GM18498 (cell line): Measurements from ENCODE around the gene LARGE1.

Experiments used
- ATAC-seq: cut with Tn5 transposase; IDR thresholded peaks from one replicate; pipeline ENCODE4 v1.9.1; 2021; ENCODE audit warnings: mild to moderate bottlenecking, moderate library complexity; ENCODE audit not compliant: unreplicated experiment

Gene LARGE1

DNA sequence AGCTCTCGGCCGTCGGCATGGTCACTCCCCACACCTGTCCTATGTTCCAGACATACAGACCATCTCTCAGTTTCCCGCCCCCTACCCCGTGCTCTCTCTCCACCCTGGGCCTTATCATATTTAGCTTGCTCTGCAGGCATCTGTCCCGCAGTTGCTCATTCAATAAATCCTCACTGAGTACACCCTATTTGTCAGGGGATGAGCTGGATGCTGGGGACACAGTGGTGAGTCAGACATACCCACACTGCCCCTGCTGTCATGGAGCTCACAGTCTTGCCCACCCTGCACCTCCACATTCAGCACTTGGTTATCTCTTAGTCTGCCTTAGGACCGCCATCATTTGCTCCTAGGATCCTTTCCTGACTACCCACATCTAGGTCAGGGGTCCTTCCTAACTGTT is 313.8 kb downstream of the LARGE1 start:
- ATAC-seq, result no peak

DNA sequence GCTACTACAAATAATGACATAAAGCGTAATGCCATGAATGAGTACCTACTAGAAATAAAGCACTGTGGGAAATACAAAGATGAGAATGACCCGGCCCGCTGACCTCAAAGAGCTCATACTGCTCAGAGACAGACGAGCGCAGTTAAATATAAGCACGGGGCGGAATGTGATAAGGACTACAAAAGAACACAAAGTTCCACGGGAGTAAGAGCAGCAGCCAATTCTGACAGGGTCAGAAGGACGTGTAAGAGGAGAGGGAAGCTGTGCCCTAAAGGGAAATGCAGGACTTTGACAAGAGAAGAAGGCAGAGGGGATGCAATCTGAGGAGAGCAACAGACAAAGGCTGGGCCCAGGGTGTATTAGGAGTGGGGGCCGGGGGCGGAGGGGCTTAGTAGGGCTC is 314.6 kb downstream of the LARGE1 start:
- no peak for ATAC-seq

DNA sequence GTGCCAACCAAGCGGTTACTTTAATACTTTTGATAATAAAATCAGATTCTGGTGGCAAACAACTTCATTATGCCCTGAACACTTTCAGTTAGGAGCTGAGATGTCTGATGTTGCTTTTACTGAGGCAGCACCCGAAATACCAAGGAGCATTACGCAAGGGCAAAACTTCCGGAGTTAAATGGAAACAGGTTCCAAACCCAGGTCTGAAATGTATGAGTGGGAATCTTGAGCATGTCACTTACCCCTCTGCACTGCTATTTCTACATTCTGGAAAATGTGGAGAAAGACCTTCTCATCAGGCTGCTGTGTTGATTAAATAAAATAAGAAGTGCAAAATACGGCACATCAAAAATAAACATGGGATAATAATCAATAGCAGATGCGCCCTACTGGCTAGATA is 315.1 kb downstream of the LARGE1 start:
- no peak for ATAC-seq

DNA sequence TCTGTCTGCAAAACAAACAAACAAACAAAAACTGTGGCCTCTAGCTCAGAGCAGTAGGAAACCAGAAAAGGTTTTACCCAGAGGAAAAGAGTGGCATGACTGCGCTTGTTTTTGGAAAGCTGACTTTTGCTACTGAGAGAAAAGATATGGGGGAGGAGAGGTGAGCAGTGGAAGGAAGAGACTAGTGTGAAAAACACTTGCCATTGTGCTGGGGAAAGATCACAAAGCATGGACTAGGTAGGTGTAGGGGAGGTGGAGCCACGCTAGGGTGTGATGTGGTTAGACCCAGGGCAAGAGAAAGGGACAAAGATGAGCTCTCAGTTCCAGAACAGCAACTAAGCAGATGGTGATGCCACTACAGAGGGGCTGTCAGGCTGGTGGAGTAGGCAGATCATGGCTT is 319.2 kb downstream of the LARGE1 start:
- ATAC-seq, result no peak

DNA sequence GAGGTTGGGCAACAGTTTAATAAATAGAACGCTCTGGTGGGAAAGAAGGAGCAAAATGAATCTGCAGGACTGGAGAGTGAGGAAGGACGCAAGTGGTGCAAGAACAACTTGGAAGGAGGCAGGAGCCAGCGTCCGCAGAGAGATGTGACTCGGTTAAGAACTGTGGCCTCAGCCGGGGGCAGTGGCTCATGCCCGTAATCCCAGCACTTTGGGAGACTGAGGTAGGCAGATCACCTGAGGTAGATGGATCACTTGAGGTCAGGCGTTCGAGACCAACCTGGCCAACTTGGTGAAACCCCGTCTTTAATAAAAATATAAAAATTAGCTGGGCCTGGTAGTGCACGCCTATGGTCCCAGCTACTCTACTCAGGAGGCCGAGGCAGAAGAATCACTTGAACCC is 319.7 kb downstream of the LARGE1 start:
- no peak for ATAC-seq

DNA sequence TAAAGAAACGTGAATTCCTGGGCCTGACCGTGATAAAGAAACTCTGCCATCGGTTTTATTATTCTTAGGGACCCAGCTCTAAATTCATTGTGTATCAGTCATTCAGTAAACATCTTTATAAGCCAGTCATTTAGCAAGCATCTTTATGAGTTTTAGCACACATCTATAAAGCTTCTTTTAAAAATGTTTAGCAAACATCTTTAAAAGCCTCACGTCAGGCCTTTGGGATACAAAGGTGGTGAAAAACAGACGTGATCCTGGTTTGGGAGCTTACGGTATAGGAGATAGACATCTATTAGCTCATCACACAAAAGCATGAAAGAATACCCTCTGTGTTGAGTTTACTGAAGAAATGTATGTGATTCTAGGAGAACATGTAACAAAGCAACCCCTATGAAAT is 320.2 kb downstream of the LARGE1 start:
- ATAC-seq, result no peak

DNA sequence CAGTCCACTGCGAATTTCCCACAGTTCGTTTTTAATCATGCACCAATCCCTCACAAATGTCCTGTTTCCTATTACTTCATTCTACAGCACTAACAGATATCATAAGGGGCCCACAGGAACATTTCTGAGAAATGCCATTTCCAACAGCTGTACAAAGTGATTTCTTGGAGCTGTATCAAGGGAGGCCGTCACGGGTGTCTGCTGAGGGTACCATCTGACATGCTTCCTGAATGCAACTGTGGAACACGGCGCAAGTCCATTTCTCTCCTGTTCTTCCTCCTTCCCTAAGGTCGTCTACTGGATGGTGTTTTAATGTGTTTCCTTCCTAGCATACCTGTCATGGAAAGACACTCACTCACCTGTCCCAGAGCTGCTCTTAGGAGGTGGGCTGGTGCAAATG is 320.7 kb downstream of the LARGE1 start:
- ATAC-seq, result no peak

DNA sequence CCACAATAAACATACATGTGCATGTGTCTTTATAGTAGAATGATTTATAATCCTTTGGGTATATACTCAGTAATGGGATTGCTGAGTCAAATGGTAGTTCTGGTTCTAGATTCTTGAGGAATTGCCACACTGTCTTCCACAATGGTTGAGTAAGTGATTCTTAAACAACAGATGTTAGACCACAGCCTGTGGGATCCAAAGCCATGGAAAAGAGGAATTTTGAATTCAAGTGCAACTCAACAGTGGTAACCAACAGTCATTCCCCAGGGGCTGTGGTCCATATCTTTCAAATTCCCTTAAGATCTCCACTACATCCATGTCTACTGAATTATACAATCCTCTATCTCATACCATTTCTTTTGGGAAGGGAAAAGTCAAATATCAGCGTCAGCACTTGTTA is 321.5 kb downstream of the LARGE1 start:
- no peak for ATAC-seq

DNA sequence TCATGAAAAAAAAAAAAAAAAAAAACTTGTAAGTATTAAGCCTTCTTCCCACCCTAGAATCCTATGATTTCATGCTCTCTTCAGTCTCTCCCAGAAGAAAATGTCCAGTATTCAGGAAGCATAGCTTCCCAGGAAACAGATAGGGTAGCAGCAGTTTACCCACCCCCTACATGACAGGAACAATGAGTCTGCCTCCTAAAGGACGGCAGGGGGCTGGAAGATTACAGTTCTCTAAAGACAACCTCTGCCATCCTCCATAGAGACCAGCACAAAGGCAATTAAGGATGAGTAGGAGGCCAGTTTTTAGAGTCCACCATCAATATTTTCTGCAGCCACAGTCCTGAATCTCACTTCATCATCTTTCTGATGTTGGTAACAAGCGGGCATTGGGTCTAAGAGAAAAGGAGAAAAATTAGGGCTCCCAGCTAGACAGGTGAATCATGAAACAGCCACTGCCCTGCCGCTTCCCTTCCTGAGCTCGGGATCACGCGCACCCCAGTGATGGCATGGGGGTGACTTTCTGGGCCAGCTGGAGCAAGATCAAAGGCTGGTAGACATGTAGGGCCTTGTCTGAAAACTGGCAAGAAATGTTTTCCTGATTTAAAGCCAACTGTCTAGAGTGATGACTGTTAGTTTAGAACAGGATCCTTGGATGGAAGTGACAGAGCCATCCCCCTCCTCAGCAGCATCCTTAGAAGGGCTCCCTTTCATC is 322.8 kb downstream of the LARGE1 start:
- ATAC-seq, result no peak

DNA sequence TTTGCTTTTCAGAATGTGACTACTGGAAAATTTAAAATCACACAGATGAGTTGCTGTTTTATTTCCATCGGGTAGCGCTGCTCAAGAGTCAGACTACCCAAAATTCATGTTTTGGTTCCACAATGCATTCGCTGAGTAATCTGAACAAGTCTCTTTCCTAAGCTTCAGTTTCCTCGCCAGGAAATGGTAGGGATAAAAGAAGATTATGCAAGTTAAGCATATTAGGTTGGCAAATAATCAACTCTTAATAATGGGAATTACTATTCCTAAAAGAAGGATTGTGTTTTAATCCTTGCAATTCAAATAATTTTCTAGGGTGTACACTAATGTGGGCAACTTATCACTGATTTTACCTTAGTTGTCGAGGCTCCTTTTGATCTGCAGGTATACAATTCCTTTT is 326.5 kb downstream of the LARGE1 start:
- ATAC-seq, result no peak

DNA sequence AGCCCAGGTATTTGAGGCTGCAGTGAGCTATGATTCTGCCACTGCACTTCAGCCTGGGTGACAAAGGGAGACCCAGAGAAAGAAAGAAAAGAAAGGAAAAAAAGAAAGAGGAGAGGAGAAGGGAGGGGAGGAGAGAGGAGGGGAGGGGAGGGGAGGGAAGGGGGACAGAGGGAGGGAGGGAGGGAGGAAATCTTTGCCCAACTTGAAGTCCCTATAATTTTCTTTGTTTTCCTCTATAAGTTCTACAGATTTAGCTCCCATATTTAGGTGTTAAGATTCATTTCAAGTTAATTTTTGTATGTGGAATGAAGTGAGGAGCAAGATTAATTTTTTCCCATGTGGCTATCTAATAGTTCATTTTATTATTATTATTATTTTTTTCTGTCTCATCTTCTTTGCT is 328.3 kb downstream of the LARGE1 start:
- ATAC-seq, result no peak

DNA sequence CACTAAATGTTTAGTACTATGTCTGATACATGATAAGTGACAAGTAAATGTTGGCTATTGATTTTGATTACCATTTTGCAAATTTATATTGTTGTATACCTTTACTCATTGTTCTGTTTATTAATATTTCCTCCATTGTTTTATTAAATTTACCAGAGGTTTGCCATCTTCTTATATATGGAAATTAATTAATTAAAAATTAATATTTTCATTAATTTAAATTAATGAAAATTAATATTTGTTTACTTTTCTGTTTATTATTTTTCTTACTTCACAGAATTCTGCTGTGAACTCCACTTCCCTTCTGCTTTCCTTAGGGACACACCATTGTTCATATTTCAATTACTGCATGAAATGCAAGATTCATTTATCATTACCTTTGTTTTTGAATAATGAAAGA is 331.0 kb downstream of the LARGE1 start:
- ATAC-seq, result no peak

DNA sequence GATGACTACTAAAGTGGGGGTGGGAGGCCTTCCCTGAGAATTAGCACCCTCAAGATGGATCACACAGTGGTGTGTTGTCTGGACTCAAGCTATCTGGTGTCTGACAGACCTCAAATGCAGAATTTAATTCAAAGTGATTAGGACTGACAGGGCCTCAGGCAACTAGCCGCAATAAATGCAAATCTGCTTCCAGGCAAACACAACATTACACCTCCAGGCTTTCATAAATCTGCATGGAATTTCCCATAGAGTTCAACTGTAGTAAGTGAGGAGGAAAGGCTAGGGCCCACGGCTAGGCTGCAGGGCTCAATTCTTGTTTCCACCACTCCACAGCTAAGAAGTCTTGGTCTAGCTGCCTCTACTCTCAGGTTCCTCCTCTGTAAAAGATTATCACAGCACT is 331.4 kb downstream of the LARGE1 start:
- no peak for ATAC-seq

DNA sequence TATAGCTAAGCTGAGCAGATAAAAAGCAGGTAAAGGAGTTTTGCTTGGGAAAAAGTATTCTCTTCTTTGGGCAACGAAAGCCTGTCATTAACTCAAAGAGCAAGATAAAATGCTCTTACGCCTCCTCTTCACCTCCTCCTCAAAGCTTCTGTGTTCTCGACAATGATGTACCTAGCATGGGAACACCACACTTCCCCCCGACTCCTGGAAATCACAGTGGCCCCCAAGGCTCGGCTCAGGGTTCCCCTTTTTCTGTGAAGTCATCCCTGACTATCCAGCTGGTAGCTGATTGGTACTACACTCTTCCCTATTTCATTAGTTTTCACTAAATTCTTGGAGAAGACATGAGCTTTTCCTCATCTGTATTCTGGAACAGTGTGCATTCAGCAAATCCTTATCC is 336.1 kb downstream of the LARGE1 start:
- ATAC-seq, result no peak

DNA sequence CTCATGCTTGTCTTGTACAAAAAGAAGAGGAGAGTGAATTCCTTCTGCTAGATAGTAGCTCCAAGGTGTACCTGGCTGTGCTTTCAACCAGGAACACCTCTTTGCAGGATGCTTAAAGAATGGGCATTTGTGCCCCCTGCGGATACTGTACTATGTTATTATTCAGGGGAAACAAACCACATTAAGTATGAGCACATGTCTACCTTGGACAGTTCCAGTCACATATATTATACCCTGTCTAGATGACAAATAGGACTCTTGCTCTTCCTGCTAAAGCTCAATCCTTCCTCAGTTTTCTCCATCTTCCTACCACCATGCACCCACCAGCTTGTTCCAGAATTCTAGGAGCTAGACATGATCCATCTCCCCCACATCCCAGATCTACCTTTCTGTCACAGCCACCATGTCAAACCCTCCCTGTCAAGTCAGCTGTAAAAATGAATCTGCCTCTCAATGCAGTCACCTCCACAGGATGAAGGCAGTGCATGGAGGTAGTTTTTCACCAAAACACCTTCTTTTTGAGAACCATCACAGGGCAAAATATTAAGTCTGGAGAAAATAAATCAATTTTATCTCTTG is 337.4 kb downstream of the LARGE1 start:
- ATAC-seq, result no peak

DNA sequence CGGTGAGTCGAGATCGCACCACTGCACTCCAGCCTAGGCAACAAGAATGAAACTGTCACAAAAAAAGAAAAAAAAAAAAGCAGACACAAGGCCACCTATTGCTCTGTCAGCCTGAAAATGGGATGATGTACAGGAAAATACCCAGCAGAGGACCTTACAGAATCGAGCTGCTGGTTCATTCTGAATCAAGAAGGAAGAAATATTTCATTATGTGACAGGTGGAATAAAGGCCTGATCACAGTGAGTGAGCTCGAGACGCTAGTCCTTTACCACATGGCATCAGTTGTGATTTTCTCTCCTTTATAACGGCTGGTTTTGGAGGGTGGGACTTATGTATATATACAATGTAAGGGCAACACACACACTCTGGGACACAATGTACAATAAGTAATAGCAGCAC is 340.0 kb downstream of the LARGE1 start:
- no peak for ATAC-seq

DNA sequence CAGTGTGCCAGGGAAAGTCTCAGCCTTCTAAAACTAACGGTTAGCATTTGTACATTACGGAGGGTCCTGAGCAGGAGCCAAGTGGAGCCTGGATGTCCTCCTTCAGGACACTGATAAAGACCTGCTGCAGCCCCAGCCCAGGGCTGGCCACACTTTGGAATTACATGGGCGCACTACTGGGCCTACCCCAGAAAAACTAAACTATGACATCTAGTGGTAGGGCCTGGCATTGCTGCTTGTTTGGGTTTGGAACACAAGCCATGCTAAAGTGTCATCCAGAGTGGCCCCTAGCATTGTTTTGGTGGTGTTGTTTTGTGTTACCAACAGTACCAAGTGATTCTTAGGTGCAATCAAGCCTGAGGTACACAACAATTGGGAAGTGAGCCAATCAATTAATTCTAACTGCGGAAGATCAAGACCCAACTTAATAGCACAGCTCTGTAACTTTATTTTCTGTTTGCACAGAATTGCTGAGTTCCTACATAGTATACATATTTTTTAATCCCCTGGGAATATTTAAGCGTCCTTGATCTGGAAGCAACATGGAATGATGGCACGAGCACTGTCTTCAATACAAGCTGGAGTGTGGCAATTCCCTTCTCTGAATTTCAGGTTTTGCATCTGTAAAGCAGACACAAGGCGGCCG is 340.7 kb downstream of the LARGE1 start:
- ATAC-seq, result no peak

DNA sequence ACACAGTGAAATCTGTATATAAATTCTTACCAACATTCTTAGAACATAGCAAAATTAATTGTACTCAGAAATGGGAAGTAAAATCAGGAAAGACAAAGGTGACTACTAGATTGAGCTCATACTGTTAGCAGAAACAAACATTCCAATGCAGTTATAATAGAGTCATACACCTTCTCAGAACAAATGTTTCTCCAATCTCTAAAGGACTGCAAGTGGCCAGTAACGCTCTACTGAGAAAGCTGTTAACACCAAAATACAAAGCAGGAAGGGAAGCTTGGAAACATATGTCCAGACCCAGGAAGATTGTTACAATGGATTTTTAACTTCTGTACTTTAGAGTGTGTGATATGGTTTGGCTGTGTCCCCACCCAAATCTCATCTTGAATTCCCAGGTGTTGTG is 341.5 kb downstream of the LARGE1 start:
- ATAC-seq, result no peak

DNA sequence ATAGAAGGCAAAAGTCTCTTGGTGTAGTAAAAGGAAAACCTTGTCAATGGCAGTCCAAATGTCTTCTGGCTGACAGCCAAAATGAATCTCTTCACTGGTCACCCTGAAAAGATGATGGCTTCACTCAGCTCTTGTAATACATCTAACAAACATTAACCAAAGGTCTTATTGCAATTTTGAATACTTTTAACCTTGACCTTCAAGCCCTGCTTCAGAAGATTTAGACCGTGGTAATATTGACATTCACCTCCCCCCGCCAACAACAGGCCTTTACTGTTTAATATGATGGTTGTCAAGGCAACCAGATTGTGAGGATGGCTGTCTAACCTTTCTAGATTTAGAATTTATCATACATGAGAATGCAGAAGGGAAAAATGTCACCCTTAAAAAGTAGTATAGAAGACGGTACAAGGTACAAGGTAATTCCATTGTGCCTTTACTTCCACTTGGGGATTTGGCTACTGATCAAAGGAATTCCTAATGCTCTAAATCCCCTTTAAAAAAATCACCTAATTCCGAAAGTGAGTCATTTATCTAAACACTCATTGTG is 342.3 kb downstream of the LARGE1 start:
- no peak for ATAC-seq

DNA sequence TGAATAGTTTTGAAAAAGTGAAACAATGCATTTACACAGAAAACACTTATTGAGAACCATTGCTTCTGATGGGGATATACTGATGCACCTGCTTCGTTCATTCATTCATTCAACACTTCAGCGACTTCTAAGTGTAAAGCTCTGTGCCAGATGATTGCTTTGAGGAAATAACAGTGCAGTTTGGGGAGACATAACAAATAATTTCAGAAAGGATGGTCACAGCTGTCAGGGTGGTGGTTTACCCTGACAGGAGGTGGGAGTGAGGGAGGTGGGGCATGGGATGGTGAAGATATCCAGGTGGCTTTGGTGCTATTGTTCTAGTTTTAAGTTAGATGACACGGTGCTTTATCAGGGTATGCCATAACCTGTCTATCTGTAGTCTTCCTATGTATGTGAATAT is 344.1 kb downstream of the LARGE1 start:
- ATAC-seq, result no peak

DNA sequence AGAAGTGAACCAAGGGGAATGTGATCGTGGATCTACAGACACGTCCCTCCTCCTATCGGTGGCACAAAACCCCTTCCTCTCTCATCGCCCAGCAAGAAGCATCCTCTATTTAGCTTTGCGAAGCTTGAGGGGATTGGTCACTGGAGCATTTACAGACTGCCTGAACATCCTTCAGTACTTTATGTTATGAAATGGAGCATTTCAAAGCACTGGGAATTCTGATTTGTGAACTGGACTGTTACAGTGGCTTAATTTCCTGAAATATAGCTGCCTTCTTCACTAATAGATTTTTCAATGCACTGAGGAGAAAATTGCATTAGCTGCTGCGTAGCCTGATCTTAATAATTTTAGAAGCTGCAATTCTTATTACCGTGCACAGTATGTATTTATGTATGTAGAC is 344.5 kb downstream of the LARGE1 start:
- ATAC-seq, result no peak

DNA sequence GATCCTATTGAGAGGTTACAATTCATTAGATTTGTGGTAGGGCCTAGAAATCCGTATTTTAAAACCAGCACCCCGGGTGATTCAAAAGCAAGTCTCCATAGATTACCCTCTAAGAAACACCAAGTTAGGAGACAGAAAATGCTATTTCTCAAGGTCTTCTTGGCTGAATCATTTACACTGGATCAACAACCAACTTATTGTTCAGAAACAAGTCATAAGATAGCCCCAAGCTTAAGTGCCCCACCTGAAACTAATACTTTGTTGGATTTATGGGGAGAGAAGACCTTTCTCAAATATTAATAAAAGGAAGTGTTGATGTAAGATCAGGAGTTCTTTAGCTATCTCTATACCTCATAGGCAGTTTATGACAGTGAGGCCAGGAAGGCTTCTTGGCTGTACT is 345.2 kb downstream of the LARGE1 start:
- ATAC-seq, result no peak
